Glomerular endothelial cell (primary cell): ENCODE data around the gene IHH. TPM values are rescaled to one million over a fixed set of nuclear protein-coding genes. Genes with fewer than 3 reads are reported as not detected.

Experiments
- DNase-seq: peaks from one replicate; pipeline ENCODE4 v3.0.0-alpha.2; 2011; ENCODE audit warnings: low read depth, low spot score; ENCODE audit errors: extremely low read depth
- total RNA-seq: library from RNA; depleted of rRNA; stranded (reverse); fragments of >200 nt; gene quantifications from 2 replicates; pipeline ENCODE4 v1.2.3, GENCODE V29; 2015

IHH gene
- total RNA-seq, 1 donor from 2014 or later, result not detected

- no peak for DNase-seq
These were observed 38.7 kb downstream of the IHH start for GRCh38 chr2:219022041-219022440.

GRCh38 chr2:219021591-219021990, 39.1 kb downstream of the IHH start:
- DNase-seq, result no peak

- no peak for DNase-seq
These were observed 39.9 kb downstream of the IHH start for GRCh38 chr2:219020604-219021365.

GRCh38 chr2:219019436-219019835, 41.3 kb downstream of the IHH start:
- DNase-seq, result no peak

DNA sequence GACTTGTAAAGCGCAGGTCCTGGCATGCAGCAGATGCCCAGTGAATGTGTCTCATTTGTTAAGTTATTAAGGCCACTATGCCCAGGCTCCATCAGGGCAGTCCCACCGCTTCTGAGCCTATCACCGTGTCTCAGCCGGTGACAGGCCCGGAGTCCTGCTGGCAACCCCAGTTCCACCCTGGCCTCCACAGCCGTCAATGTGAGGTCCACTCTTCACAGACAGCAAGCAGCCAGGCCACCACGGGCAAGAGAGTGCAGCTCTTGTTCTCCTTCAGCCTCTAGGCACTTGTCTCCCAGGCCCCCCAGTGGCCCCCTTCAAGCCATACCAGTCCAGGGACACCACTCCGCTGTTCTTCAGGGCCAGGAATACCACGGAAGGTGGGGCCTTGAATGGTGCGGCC, 42.0 kb downstream of the IHH start:
- DNase-seq, result no peak

GRCh38 chr2:219018286-219018685, 42.4 kb downstream of the IHH start:
- DNase-seq, result no peak

DNA sequence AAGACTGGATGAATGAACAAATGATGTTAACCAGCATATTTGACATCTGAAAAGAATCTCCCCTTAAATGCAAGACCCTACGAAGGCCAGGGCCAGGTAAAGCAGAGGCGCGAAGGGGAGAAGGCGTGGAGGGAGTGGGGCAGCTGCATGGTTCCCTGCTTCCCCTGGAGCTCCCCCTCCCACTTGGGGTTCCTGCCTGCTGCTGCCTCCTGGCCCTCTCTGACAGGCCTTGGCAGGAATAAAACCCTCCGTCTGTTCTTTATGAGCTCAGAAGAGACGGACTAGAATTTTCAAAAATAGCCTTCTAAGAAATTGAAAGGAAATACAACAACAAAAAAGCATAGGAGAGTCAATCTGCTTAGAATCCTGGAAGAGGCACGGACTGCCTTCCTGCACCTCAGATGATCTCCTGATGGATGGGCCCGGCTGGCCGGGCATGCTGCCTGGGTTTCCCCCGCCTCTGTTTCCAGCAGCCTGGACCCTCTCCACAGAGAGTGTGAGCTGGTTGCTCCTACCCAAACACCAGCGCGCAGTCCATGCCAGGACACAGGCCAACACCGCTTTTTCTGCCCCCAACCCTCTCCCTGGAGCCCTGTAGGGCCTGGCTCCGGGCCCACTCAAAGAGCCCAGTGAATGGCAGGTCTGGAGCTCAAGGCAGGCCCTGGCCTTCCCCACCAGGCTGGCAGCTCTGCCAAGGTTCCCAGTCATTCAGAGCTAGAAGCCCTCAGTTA, 43.4 kb downstream of the IHH start:
- no peak for DNase-seq

DNA sequence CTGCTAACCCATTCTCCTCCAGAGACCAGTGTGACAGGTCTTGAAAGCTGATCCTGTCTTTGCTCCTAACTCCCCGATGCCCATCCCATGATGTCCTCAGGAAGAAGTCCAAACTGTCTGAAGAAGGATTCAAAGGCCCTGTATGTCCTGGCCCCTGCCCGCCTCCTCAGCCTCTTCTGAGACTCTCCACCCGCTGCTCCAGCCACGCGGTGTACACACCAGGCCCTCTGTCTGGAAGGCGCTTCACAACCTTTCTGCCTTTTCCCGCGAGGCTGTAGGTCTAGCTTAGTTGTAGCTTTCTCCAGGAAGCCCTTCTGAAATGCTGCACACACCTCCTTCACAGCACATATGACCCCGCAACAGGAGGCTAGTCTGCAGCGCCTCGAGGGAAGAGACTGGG, 44.0 kb downstream of the IHH start:
- DNase-seq, result no peak

DNA sequence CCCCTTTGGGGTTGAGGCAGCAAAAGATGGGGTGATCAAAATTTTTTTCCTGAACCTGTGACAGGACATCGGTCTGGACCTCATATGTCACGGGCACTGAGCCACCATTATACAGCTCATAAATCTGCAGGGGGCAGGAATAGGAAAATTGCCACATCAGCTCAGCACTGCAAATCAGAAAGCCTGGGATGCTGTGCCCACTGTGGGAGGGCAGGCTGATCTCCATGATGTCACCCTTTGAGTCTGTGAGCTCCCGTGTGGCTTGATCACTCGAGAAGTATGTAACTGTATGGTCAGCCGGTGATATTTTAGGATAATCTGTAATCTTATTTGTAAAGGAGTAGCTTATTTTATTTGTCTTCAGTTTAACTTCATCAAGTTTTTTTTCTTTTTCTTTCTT, 49.8 kb downstream of the IHH start:
- DNase-seq, result no peak

DNA sequence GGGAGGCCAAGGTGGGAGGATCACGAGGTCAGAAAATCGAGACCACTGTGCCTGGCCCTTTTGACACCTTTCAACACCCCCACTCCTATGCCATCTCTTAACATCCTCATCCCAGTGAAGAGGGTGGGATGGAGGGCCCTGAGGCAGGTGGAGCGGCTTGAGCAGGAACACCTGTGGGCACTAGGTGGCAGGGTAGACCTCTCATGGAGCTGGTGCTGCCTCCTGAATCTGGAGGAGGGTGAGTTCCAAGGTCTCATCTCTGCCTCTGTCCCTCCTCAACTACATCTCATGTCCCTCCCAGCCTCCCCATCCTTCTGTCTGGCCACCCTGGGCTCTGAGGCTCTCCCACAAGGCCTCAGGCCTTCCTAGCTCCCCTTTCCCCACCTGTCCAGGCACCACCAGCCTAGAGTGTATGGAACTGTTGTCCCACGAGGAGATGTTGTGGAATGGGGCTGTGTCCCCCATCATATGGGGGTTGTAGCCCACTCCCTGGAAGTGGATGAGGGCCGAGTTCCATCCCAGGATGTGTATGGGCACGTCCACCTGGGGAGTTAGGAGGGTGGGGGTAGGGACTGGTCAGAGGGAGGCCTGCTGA, 50.5 kb downstream of the IHH start:
- no peak for DNase-seq

GRCh38 chr2:219009294-219009693, 51.4 kb downstream of the IHH start:
- DNase-seq, result no peak

Other genes starting within 250 kb of the IHH start
- gene PRKAG3, start 229.1 kb downstream of the IHH start, total RNA-seq, result not detected in 2 replicates
- gene WNT6, start 201.1 kb downstream of the IHH start, total RNA-seq, result not detected in 2 replicates
- not detected in 2 replicates for gene WNT10A, start 180.1 kb downstream of the IHH start, total RNA-seq
- gene CDK5R2, start 101.3 kb downstream of the IHH start, total RNA-seq, result not detected in 2 replicates
- gene FEV, start 75.7 kb downstream of the IHH start, total RNA-seq, result not detected in 2 replicates
- gene CRYBA2, start 67.5 kb downstream of the IHH start, total RNA-seq, result not detected in 2 replicates
- not detected in 2 replicates for gene CFAP65, start 19.4 kb downstream of the IHH start, total RNA-seq
- gene NHEJ1, start 99.9 kb upstream of the IHH start, total RNA-seq, result 18.3 and 21.0 TPM in 2 replicates
- 1.3 TPM in 1 of 2 replicates, not detected in the other for gene SLC23A3, start 109.1 kb upstream of the IHH start, total RNA-seq
- 33.2 and 40.3 TPM in 2 replicates for gene CNPPD1, start 116.0 kb upstream of the IHH start, total RNA-seq
- 43.8 and 48.0 TPM in 2 replicates for gene RETREG2, start 117.4 kb upstream of the IHH start, total RNA-seq
- 23.7 and 26.1 TPM in 2 replicates for gene ZFAND2B, start 145.9 kb upstream of the IHH start, total RNA-seq
- gene ABCB6, start 158.0 kb upstream of the IHH start, total RNA-seq, result 11.8 and 17.8 TPM in 2 replicates
- gene ATG9A, start 168.7 kb upstream of the IHH start, total RNA-seq, result 64.2 and 65.2 TPM in 2 replicates
- 19.1 and 32.2 TPM in 2 replicates for gene ANKZF1, start 168.9 kb upstream of the IHH start, total RNA-seq
- 5.1 and 6.2 TPM in 2 replicates for gene GLB1L, start 184.5 kb upstream of the IHH start, total RNA-seq
- 5.6 and 13.7 TPM in 2 replicates for gene STK16, start 184.6 kb upstream of the IHH start, total RNA-seq
- not detected in 2 replicates for gene TUBA4B, start 192.3 kb upstream of the IHH start, total RNA-seq
- 7.8 and 21.4 TPM in 2 replicates for gene TUBA4A, start 193.0 kb upstream of the IHH start, total RNA-seq
- gene DNAJB2, start 218.4 kb upstream of the IHH start, total RNA-seq, result 31.7 and 33.1 TPM in 2 replicates
- 0.47 and 0.97 TPM in 2 replicates for gene PTPRN, start 248.5 kb upstream of the IHH start, total RNA-seq